HG02852 (cell line): Measurements from ENCODE around the gene ZC3H4.

Source experiments
- ATAC-seq: cut with Tn5 transposase; IDR thresholded peaks from one replicate; pipeline ENCODE4 v1.9.1; 2021; ENCODE audit warnings: mild to moderate bottlenecking, moderate library complexity; ENCODE audit not compliant: unreplicated experiment

The ZC3H4 gene

GRCh38 chr19:47022541-47023447 lies 90.8 kb downstream of the ZC3H4 start:
- ATAC-seq, result no peak

GRCh38 chr19:47022140-47022536 lies 91.4 kb downstream of the ZC3H4 start:
- ATAC-seq, result no peak

GRCh38 chr19:47021536-47022139 lies 91.9 kb downstream of the ZC3H4 start:
- no peak for ATAC-seq

- ATAC-seq, result no peak
These were observed 92.5 kb downstream of the ZC3H4 start for GRCh38 chr19:47020992-47021496.

GRCh38 chr19:47020132-47020805 lies 93.3 kb downstream of the ZC3H4 start:
- no peak for ATAC-seq

GRCh38 chr19:47019431-47020041 lies 94.0 kb downstream of the ZC3H4 start, which contains the start of gene NPAS1:
TSS of gene NPAS1 (plus strand) at chr19:47019837. CDS start at chr19:47021048, 1,211 bp downstream.
- no peak for ATAC-seq

GRCh38 chr19:47018923-47019322 lies 94.7 kb downstream of the ZC3H4 start:
- no peak for ATAC-seq
